Activated CD8-positive, alpha-beta T cell treated with anti-CD3 and anti-CD28 coated beads for 36 hours (primary cell): ENCODE data around the gene NDUFS6. TPM values are rescaled to one million over a fixed set of nuclear protein-coding genes. Genes with fewer than 3 reads are reported as not detected.

ENCODE experiments used
- ATAC-seq: fragments of 200-7000 bp; cut with Tn5 transposase; one replicate; pipeline ENCODE4 v1.10.0; 2021; ENCODE audit warnings: mild to moderate bottlenecking, moderate library complexity
- CTCF ChIA-PET: fragments of 350-600 bp; sonication (Branson Sonifier 250); formaldehyde crosslinking; loops from one replicate; lab custom pipeline; 2021; ENCODE audit warnings: antibody characterized with exemption; lab: Charles Lee
- POLR2A ChIA-PET: fragments of 350-600 bp; sonication (Branson Sonifier 250); formaldehyde crosslinking; loops from one replicate; lab custom pipeline; 2021; ENCODE audit warnings: antibody characterized with exemption; lab: Charles Lee
- DNase-seq: peaks from one replicate; pipeline ENCODE4 v3.0.0-alpha.2; 2020
- H3K27ac Mint-ChIP-seq: one replicate; pipeline ENCODE4 v1.8.0; 2021; ENCODE audit warnings: mild to moderate bottlenecking, mixed read lengths
- H3K27me3 Mint-ChIP-seq: one replicate; pipeline ENCODE4 v1.8.0; 2021; ENCODE audit warnings: mixed read lengths
- H3K36me3 Mint-ChIP-seq: one replicate; pipeline ENCODE4 v1.8.0; 2021; ENCODE audit warnings: low read depth, mixed read lengths
- H3K4me1 Mint-ChIP-seq: one replicate; pipeline ENCODE4 v1.8.0; 2021; ENCODE audit warnings: low read depth, mixed read lengths
- H3K4me3 Mint-ChIP-seq: one replicate; pipeline ENCODE4 v1.8.0; 2021; ENCODE audit warnings: mild to moderate bottlenecking, moderate library complexity, mixed read lengths
- H3K9me3 Mint-ChIP-seq: one replicate; pipeline ENCODE4 v1.8.0; 2021; ENCODE audit warnings: mixed read lengths
- CTCF ChIP-seq: fragments of 200-600 bp; IDR thresholded peaks from one replicate; pipeline ENCODE4 v1.8.0; 2022; ENCODE audit warnings: antibody characterized with exemption, mild to moderate bottlenecking
- intact Hi-C: fragments of 100-400 bp; cut with micrococcal nuclease; formaldehyde crosslinking; loops from one replicate; pipeline ENCODE4 v1.10.0; 2022
- total RNA-seq, 2 experiments: library from RNA; stranded (reverse); gene quantifications; one replicate each; pipeline ENCODE4 v1.2.3, GENCODE V29; 2021

NDUFS6 gene
- total RNA-seq, 2 experiments from 2014 or later, result 32.2 to 39.1 TPM

- DNase-seq (peak; percentile 68), ATAC-seq (peak; percentile 55)
- POLR2A ChIA-PET, result interaction anchor here (0.6 to 2.6 kb wide), 6 partner anchors 7 to 456 kb away, joined by 3 to 11 read pairs (median 3); no protein-coding TSS in a partner anchor
- H3K27me3 Mint-ChIP-seq, result no peaks in the 10 kb centered on the region
- peaks cover 63% of the 10 kb centered on the region for H3K36me3 Mint-ChIP-seq
- no peaks in the 10 kb centered on the region for H3K9me3 Mint-ChIP-seq
- H3K4me1 Mint-ChIP-seq, result peaks cover 52% of the 10 kb centered on the region
- intact Hi-C loops, result no loop called here
- H3K4me3 Mint-ChIP-seq, result peak overlapping the region; percentile 96
- H3K27ac Mint-ChIP-seq, result peak overlapping the region; percentile 98
- CTCF ChIA-PET, result interaction anchor here (0.9 to 2.2 kb wide), 3 partner anchors 28 to 65 kb away, joined by 4 to 7 read pairs (median 4); no protein-coding TSS in a partner anchor
- no peak for TF ChIP-seq CTCF
These were observed 560 bp upstream of the NDUFS6 start for GRCh38 chr5:1800472-1801221.

- DNase-seq (no peak), ATAC-seq (no peak)
- no peaks in the 10 kb centered on the region for H3K27me3 Mint-ChIP-seq
- TF ChIP-seq CTCF, result no peak
- peak overlapping the region; percentile 98 for H3K27ac Mint-ChIP-seq
- H3K4me3 Mint-ChIP-seq, result peak overlapping the region; percentile 96
- intact Hi-C loops, result no loop called here
- H3K4me1 Mint-ChIP-seq, result peaks cover 47% of the 10 kb centered on the region
- H3K36me3 Mint-ChIP-seq, result peaks cover 63% of the 10 kb centered on the region
- H3K9me3 Mint-ChIP-seq, result no peaks in the 10 kb centered on the region
- ChIA-PET CTCF (interaction anchor here (1.4 to 2.5 kb wide), 2 partner anchors 9 to 38 kb away, joined by 5 to 8 read pairs; no protein-coding TSS in a partner anchor), POLR2A (interaction anchor here (0.9 to 2.6 kb wide), 3 partner anchors 9 to 168 kb away, joined by 3 to 11 read pairs (median 3); no protein-coding TSS in a partner anchor)
These were observed 724 bp downstream of the NDUFS6 start for GRCh38 chr5:1801967-1802295.

- intact Hi-C loops, result no loop called here
- Mint-ChIP-seq H3K27me3 (no peaks in the 10 kb centered on the region), H3K36me3 (peaks cover 59% of the 10 kb centered on the region), H3K9me3 (no peaks in the 10 kb centered on the region), H3K4me1 (peaks cover 46% of the 10 kb centered on the region), H3K27ac (peak overlapping the region; percentile 16), H3K4me3 (peak overlapping the region; percentile 96)
- CTCF ChIA-PET, result interaction anchor here (1.0 to 2.5 kb wide), 2 partner anchors 10 to 40 kb away, joined by 4 to 8 read pairs; no protein-coding TSS in a partner anchor
- DNase-seq (no peak), ATAC-seq (no peak)
- POLR2A ChIA-PET, result interaction anchor here (1.5 to 2.6 kb wide), 2 partner anchors 10 to 15 kb away, joined by 3 to 11 read pairs; no protein-coding TSS in a partner anchor
- TF ChIP-seq CTCF, result no peak
These were observed 2.0 kb downstream of the NDUFS6 start for GRCh38 chr5:1803192-1803591.

- CTCF ChIA-PET, result interaction anchor here (1.0 to 2.5 kb wide), 2 partner anchors 11 to 41 kb away, joined by 4 to 8 read pairs; no protein-coding TSS in a partner anchor
- intact Hi-C loops, result no loop called here
- POLR2A ChIA-PET, result interaction anchor here (0.7 to 1.8 kb wide), 5 partner anchors 11 to 18 kb away, joined by 3 to 5 read pairs (median 3); no protein-coding TSS in a partner anchor
- H3K27ac Mint-ChIP-seq, result no peak overlapping the region
- DNase-seq, result no peak
- H3K9me3 Mint-ChIP-seq, result no peaks in the 10 kb centered on the region
- TF ChIP-seq CTCF, result no peak
- no peak overlapping the region for H3K4me3 Mint-ChIP-seq
- peaks cover 51% of the 10 kb centered on the region for H3K36me3 Mint-ChIP-seq
- peaks cover 47% of the 10 kb centered on the region for H3K4me1 Mint-ChIP-seq
- no peak for ATAC-seq
- H3K27me3 Mint-ChIP-seq, result no peaks in the 10 kb centered on the region
These were observed 2.9 kb downstream of the NDUFS6 start for GRCh38 chr5:1804001-1804690.
